NCI-H1105 treated with DMSO at 0.1 percent for 48 hours (cell line): ENCODE results near the gene PRKG2.
A peak's percentile ranks its signal among the peaks of the same experiment; 100 is the strongest.

ENCODE experiments used
- DNase-seq: peaks from one replicate; lab custom pipeline; 2025; lab: John Stamatoyannopoulos, UW

PRKG2 gene

DNA sequence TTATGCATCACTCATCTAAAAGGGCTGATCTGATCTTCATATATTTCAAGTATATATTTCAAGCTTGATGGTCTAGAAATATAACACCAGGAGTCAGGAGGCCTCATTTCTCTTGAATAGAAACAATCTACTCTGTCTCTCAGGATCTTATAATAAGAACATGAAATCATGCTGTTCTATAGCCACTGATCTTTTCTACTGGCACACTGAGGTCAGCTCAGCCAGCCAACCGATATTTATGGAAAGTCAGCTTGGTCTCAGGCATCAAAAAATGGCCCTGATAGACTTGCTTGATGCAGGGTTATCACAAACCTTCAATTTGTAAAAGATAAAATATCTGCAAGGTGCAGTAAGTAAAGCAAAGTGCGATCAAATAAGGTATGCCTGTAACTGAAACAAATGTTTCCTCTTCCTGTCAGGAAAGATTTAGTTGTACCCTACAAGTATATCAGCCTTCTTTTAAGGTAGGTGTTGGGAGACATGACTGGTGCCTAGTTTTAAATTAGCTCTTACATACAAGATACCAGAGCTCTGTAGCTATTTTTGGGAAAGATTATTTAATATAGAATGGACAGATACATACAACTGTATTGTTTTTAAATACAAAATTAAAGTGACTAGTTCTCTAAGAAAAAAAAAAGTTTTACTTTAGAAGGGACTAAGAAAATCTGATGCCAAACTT lies 121.2 kb downstream of the PRKG2 start:
- no peak for DNase-seq

DNA sequence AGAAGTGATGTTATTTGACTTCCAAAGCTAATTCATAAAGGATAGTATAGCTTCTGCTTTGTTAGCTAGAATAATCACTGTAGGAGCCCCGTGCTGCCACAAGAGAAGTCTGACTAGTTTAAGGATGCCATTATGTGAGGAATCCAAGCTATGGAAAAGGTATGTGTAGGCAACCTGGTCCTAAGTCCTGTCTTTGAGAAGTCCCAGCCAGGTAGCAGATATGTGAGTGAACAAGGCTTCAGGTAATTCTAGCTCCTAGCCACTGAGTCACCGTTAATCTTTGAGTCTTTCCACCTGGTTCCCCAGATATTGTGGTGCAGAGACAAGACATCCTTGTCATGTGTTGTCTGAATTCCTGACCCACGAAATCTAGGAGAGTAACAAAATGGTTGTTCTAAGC lies 129.0 kb downstream of the PRKG2 start:
- no peak for DNase-seq

DNA sequence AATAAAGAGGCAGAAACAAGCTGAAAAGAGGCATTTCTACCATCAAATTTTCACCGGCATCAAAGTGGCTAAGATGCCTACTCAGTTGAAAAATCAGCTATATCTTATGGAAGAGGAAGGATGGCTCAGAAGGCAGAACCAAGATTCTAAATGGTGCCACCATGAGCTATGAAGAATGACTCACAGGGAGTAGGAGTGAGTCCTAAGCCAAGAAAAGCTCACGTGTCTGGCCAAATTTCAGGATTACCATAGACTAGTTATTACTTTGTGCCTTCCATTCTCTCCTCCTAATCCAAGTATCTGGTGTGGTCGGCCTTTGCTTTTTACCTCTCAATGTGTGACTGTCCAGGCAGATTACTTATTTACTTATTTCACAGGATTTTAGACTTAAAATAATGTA lies 129.7 kb downstream of the PRKG2 start:
- DNase-seq: no peak

DNA sequence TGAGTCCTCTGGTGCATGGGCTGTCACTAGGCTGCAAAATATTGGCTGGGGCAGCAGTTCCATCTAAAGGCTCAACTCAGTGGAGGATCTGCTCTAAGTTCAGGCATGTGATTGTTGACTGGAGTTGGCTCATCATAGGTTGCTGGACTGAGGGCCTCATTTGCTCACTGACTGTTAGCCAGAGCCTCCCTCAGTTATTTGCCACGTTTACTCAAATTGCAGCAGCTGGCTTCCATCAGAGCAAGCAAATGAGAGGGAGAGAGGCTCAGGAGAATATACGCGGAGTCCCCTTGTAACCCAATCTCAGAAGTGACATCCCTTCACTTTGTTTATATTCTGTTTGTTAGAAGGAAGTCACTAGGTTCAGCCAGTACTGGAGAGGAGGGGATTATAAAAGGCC lies 130.4 kb downstream of the PRKG2 start:
- DNase-seq: no peak

DNA sequence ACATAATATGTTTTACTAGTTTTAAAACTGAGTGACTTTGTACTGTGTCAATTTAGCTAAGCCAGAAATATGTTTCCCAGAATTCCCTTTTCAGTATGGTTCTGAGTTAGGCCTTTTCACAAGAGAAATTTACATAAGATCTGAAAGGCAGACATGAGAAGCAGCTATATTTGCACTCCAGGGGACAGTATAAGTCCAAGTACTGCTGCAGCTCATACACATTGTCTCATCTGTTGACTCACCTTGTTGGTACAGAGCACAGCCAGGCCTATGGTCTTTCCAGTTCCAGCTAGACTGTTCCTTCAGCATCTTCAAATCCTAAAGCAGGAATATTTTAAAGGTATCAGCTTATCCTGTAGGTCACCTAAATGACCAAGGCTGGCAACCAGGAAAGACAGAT lies 131.0 kb downstream of the PRKG2 start:
- no peak for DNase-seq

DNA sequence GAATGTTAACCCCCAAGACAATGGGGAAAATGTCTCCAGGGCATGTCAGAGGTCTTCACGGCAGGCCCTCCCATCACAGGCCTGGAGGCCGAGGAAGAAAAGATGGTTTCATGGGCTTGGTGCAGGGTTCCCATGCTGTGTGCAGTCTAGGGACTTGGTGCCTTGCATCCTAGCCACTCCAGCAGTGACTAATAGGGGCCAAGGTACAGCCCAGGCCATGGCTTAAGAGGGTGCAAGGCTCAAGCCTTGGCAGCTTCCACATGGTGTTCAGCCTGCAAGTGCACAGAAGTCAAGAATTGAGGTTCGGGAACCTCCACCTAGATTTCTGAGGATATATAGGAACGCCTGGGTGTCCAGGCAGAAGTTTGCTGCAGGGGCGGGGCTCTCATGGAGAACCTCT lies 133.9 kb downstream of the PRKG2 start:
- DNase-seq: no peak

DNA sequence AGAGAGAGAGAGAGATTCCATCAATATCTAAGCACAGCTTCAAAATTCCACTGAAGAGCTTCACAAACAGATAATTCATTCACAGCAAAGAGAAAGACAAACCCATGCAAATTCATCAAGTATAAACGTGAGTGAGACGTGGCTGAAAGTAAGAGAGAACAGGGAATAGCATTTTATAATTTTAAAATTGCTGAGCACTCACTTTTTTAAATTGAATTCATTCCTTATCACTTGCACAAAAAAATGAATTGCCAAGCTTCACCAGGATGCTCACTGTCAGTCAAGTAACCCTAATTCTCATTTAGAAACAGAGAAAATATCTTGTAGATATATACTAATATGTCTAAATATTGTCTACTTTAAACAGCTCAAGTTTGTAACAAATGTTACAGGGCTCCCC lies 144.0 kb downstream of the PRKG2 start:
- DNase-seq: no peak

DNA sequence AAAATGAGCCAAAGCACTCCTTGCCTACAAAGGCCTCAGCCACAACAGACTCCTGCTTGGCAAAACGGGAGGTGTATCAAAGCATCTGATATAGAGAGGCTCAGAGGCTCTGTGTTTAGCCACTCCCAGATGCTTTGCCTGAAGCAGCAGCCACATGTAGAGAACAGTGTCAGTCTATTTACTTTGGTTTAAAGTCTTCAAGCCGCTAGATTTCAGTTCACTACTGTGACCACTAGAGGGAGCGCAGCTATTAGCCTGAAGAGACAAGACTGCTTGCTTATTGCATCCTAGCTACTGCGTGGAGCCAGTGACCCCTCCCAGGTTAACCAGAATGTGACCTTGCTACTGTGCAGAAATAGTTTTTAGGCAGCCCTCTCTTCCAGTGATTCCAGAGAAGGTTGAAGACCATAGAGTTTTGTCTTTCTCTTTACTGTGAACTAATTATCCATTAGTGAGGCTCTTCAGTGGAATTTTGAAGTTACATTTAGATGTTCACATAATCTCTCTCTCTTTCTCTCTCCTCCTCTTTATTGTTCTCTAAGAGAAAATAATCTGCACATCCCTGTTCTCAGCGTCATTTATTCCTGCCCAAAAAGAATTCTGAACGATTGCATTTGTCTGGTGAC lies 145.2 kb downstream of the PRKG2 start:
- peak; percentile 71 for DNase-seq

DNA sequence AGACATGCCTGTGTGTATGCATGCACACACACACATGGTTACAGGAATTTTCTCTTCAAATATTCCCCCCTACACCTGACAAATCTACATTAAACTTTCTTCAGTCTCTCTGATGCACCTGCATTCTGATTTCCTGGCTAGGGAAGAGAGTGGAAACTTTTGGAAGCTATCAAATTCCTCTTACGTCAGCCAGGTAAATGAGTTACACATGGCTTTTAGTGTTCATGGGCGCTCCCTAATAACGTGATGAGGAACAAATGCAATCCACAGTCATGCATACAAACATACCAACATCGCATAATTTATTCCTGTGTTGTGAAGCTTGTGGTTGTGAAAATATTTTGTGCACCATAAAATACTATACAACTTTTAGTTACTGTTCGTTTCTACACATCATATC lies 149.6 kb downstream of the PRKG2 start:
- no peak for DNase-seq

DNA sequence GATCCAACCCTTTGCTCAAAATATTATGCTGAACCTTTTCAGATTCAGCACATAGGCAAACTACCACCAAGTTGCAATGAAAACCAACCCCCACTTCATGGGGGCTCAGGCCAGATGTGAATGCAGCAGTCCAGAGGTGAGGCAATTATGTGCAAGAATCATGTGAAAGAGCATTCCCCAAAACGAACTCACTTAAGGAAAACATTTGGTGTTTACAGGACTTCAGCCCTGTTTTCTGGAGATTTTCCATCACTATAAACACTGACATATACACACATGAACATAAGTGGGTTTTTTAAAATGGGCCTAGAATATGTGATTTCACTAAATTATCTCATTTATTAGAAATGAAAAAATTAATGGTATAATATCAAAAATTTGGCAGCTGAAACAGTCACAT lies 153.0 kb downstream of the PRKG2 start:
- no peak for DNase-seq

DNA sequence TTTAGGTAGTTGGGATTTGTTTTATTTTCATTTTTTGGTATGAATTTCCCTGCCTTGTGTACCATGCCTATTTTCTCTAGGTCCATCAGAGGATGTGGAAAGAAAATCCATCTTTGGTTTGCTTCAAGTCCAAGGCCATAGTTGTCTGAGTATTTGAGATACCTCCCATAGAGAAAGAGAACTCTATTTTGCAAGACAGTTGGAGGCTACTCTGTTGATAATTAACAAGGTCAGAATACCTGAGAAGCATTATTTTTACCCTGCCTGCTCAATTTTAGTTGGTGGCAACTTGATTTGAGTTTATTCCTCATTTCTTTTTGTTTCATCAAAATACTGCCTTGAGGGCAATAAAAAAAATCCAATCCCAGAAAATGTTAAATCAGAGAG lies 153.7 kb downstream of the PRKG2 start:
- DNase-seq: no peak

DNA sequence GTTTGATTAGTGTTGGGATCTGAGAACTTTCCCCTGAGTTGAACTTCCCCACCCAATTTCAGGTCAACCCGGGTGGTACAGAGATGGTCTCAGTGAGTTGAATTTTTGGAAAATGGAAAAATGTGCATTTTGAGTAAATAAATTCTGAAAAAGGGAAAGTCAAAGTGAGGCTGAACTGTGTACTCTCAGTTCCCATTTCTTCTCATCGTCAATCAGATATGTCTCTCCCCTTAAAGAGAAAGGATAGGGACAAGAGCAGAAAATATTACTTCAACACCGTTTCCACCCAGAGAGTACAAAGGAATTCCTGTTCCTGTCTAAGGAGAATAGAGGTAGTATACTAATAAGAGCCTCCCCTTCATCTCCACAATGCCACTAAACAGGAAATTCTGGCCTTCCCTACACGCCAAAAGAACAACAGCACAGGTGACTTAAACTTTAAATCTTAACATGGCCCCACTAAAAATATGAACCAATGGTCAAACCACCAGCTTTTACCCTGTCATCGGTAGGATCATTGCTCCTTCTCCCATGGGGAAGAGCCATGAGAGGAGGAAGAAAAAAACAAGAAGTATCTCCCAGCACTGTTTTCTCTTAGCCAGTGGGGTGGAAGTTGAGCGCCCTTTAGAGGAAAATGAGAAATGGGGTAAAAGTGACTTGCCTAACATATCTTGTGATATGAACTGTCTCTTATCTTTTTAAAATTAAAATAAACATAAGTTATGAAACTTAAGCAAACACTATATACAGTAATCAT lies 154.3 kb downstream of the PRKG2 start:
- DNase-seq: no peak

DNA sequence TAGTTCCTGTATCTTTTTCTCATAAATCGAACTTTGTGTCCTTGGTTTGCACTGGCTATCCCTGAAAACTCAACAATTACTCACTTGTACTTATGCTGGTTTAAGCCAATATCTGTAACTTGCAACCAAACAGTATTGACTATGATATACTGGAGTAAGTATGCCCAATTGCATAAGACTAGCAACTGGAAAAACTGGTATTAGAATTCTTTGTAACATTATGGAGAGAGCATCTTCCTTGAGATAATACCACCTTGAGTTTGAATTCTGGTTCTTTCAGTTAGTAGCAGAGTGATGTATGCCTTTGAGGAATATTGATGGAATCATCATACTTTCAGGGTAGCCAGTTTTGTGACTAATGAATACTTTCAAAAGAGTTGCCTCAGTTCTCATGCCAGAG lies 156.4 kb downstream of the PRKG2 start:
- DNase-seq: no peak

DNA sequence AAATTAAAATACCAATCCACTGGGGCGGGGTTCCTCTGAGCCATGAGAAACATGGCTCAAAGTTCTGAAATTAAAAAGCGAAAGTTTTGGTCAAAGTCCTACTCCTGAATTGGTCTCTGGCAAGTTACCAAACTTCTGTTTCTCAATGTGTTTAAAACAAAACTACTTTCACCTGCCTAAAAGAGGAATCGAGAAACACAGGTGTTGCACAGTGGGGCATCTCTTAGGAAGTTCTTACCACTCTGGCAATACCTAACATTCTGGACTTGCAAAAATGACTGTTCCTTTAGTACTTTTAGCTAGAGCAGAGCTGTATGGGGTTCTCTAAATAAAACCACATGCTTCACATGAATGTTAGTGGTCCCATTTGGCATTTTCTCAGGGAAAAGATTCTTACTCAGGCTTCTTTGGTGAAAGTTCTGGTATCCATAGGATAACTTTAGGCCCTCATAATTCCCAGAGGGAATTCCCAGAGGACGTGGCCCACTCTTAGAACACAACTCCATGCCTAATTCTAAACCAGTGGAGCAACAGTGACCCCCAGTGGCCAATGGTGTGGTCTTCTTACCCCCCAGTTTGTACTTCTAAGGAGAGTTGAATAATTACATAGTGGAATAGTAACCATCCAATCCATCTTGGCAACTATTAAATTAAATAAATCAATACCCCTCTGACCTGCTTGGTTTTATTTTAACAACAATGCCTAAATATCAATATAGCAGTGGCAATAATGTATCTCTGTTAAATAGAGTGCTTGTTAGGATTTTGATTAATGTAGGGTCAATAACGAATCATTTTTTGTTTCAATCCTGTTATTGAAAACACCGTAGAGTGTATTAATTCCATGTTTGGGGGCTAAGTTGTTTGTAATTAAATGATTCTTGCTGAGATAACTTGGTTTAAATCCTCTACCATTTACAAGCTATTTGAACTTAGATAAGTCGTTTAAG lies 162.6 kb downstream of the PRKG2 start:
- DNase-seq: peak; percentile 46

DNA sequence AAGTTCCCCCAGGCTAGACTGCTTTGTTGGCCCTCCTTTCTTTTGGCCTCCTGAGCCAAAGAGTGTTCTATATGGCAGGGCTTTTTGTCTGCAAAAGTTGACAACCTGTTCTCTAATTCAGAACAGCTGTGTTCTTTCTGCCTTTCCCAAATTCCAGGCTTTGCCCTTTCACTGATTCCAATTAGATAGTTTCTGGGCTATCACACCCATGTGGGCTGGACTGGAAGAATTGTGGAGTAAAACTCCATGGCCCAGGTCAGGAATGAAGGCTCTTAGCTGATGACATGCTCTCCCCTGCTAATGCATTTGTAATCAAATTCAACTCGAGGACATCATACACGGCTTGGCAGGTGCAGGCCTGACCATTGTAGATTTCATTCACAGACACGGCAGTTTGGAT lies 165.1 kb downstream of the PRKG2 start:
- no peak for DNase-seq

DNA sequence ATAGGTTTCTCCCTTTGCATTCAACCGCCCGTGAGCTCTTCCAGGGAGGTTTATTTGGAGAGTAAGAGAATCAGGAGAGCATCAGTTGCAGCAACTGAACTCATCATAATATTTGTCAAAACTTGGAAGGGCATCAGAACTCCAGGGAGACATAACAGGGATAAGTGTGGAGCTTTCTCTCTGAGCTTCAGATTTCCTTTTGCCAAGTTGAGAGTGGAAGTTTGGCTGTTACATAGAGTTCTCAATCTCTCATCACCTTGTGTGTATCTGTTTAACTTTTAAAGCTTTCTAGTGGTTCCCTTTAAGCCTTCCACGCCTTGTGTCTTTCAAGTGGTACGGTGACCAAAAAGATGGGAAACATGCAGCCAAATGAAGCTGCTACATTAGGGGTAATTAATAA lies 165.7 kb downstream of the PRKG2 start:
- no peak for DNase-seq

DNA sequence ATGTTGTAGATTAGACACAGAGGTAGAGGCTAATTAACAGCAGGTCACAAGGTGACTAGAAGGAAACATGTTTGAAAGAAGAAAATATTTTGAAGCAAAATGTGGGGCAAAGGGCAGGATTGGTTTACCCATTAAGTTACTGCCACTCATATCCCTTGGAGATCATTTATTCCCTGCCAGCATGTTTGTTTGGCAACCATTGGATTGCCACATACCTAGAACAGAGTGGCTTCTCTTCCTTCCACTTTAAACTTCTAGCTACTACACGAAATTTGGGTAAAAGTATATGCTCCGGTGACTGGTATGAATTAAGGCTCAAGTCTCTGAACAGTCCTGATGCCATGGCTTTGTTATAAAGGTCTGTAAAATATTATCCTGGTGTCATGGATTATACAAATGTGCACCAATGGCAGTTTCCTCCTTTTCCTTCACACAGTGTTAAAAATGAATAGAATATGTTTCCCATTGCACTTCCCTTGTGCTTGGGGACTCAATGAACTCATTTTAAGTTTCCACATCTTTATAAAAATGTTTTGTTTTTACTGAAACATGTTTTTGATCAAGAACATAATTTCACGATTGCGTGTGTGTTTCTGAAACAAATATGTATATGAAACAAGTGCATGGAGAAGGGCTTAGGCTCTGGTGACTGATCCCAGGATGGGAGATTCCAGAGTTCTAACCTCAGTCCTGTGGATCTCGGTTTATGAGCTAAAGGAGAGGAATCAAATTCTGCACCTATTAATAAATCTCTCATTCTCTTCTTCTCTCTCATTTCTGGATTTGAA lies 172.2 kb downstream of the PRKG2 start:
- DNase-seq: no peak

DNA sequence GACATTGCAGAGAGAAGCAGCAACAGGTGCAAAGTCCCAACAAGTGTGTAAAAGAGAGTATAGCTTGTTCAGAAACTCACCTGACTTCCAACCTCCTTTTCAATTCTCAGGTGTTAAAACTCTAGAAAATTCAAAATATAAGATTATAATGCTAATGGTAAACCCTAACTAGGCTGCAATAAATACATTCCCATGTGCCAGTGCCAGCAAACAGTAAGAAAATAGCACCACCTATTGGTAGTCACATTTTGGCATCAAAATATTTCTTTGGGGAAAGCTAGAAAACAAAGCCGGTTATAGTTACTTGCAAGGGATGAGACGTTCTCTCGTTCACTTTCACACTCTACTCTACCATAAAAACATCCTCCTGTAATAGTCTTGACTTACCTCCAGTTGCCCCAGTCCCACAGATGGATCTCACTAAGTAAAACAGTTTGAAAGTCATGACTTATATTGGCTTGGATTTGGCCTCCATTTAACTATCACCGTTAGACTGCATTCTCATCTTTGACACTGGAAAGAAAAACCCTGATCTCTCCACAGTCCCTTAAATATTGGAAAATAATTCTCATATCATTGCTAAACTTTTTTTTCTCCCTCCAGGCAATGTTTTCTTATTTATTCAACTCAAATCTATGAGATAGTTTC lies 174.9 kb downstream of the PRKG2 start:
- peak; percentile 40 for DNase-seq

DNA sequence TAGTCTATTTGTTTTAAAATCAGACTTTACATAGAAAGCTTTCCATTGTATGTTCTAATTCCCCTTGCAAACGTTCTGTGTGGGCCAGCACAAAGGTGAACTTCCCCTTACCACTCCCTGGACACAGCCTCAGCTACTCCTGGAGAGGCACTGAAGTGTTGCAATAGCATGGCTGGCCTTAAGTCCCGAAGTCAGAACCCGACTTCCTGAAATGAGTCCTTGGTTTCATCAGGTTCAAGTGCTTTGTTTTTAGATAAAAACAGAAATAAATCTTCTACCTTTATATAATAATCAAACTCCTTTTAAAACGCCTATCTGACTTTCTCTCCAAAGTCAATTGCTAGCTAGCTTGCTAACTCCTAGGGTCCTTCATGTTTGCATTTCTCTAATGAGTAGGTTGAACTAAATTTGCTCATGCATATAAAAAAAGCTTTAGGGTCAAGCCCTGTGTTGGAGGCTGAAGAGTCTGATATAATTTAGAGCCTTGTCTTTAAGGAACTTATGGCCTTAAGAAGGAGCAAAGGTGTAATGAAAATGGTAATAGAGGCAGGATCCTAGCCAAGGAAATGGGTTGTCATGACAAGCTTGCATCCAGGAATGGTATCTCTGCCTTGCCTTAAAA lies 175.6 kb downstream of the PRKG2 start:
- DNase-seq: no peak

DNA sequence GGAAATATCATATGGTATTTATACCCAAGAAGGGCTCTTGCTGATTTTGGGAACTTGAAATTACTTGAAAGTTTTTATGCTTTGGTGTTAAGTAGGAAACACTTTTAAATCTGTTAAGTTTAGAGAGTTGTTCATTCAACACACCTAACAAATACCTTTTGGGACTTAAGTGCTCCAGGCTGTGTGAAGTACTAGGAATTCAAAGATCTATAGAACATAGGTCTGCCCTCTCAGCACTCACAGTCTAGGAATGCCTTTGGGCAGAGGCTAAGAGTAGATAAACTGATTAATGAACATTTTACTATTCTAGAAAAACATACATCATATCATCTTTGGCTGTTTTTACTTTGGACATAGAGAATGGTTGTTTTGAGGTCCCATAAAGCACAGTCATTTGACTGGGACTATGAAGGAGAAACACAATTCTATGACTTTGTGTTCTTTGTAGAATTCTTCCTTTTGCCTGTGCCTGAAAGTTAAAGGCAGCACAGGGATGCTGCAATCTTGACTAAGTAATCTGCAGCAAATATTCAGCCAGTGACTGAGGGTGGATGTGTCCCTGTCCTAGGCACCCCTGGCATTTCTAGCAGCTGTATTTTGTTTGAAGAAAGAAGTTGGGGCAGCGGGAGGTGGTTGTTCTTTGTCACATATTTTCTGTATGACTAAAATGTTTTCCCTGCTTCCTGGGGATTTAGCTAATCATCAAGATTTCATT lies 176.2 kb downstream of the PRKG2 start:
- DNase-seq: no peak
